Tibial artery (tissue), 4 donors: ENCODE results near the gene URAD.

ENCODE experiments used
- DNase-seq, 2 donors: peaks; one replicate each; pipeline ENCODE4 v3.0.0-alpha.2; 2019
- H3K27ac ChIP-seq, 2 donors: fragments of 200-600 bp; sonication (generic) in 1 of 2; 1 replicate in 1 of 2; 2 replicates in 1 of 2; pipeline ENCODE4 v1.5.1; 2018 to 2019; ENCODE audit warnings: mild to moderate bottlenecking in 1 of 2
- H3K27me3 ChIP-seq, 2 donors: fragments of 200-600 bp; sonication (generic) in 1 of 2; one replicate each; pipeline versions ENCODE4 v1.5.1 to v1.6.0; 2016 to 2019
- H3K36me3 ChIP-seq, 3 donors: fragments of 200-600 bp; sonication (generic) in 2 of 3; one replicate each; pipeline ENCODE4 v1.5.1; 2016 to 2019; ENCODE audit warnings: mild to moderate bottlenecking in 2 of 3
- H3K4me1 ChIP-seq, 4 donors: fragments of 200-600 bp; sonication (generic) in 2 of 4; 1 replicate in 3 of 4; 2 replicates in 1 of 4; pipeline ENCODE4 v1.5.1; 2016 to 2019
- H3K4me3 ChIP-seq, 2 donors: fragments of 200-600 bp; sonication (generic) in 1 of 2; 1 replicate in 1 of 2; 2 replicates in 1 of 2; pipeline ENCODE4 v1.5.1; 2018 to 2019; ENCODE audit warnings: mild to moderate bottlenecking in 2 of 2
- H3K9me3 ChIP-seq, 3 donors: fragments of 200-600 bp; sonication (generic) in 1 of 3; one replicate each; pipeline ENCODE4 v1.5.1; 2016 to 2019
- CTCF ChIP-seq, 2 experiments: fragments of 200-600 bp in 1 of 2; fragments of 450-650 bp in 1 of 2; IDR thresholded peaks; one replicate each; pipeline ENCODE4 v1.5.1; 2017 to 2019; ENCODE audit warnings: antibody characterized with exemption in 2 of 2, mild to moderate bottlenecking in 1 of 2, moderate library complexity in 1 of 2
- intact Hi-C: fragments of 100-400 bp; cut with DNase I; formaldehyde crosslinking; loops from one replicate; pipeline ENCODE4 v1.15.0; 2023; ENCODE audit warnings: low total_unique reads

URAD gene

GRCh38 chr13:28002886-28003698, 14.6 kb upstream of the URAD start:
- no peak for TF ChIP-seq CTCF (IDR thresholded peaks at IDR 0.05)
- peak in 1 of 2 donors; percentile 13 for DNase-seq
- H3K4me3 ChIP-seq, result no peak overlapping the region
- H3K9me3 ChIP-seq, result no peaks in the 10 kb centered on the region
- H3K27ac ChIP-seq, result no peak overlapping the region
- H3K36me3 ChIP-seq, result no peaks in the 10 kb centered on the region
- peaks cover 0 to 4% (median 0%) of the 10 kb centered on the region in 4 donors for H3K4me1 ChIP-seq
- intact Hi-C loops, result no loop called here
- H3K27me3 ChIP-seq, result no peaks in the 10 kb centered on the region

- H3K36me3 ChIP-seq, result no peaks in the 10 kb centered on the region
- no peak for TF ChIP-seq CTCF (IDR thresholded peaks at IDR 0.05)
- no peak overlapping the region for H3K27ac ChIP-seq
- H3K4me1 ChIP-seq, result peaks cover 0 to 10% (median 0%) of the 10 kb centered on the region in 4 donors
- intact Hi-C loops, result no loop called here
- DNase-seq, result peak in 1 of 2 donors; percentile 53
- no peaks in the 10 kb centered on the region for H3K27me3 ChIP-seq
- no peaks in the 10 kb centered on the region for H3K9me3 ChIP-seq
- H3K4me3 ChIP-seq, result no peak overlapping the region
These were observed 13.5 kb upstream of the URAD start for GRCh38 chr13:28001837-28002473.

- Histone ChIP-seq H3K27me3 (no peaks in the 10 kb centered on the region), H3K27ac (no peak overlapping the region), H3K36me3 (no peaks in the 10 kb centered on the region), H3K4me3 (no peak overlapping the region), H3K4me1 (peaks cover 0 to 10% (median 0%) of the 10 kb centered on the region in 4 donors), H3K9me3 (no peaks in the 10 kb centered on the region)
- intact Hi-C loops, result no loop called here
- peak in 1 of 2 donors; percentile 35 for DNase-seq
- no peak for TF ChIP-seq CTCF (IDR thresholded peaks at IDR 0.05)
These were observed 12.6 kb upstream of the URAD start for GRCh38 chr13:28001049-28001448.

- Histone ChIP-seq H3K36me3 (no peaks in the 10 kb centered on the region), H3K4me3 (no peak overlapping the region), H3K4me1 (peaks cover 0 to 10% (median 0%) of the 10 kb centered on the region in 4 donors), H3K9me3 (no peaks in the 10 kb centered on the region), H3K27me3 (no peaks in the 10 kb centered on the region), H3K27ac (no peak overlapping the region)
- DNase-seq, result peak in 1 of 2 donors; percentile 19
- TF ChIP-seq CTCF (IDR thresholded peaks at IDR 0.05), result no peak
- intact Hi-C loops, result no loop called here
These were observed 12.1 kb upstream of the URAD start for GRCh38 chr13:28000567-28000966.

GRCh38 chr13:27997904-27998522, 9.5 kb upstream of the URAD start:
- TF ChIP-seq CTCF (IDR thresholded peaks at IDR 0.05), result peak in 1 of 2 experiments; percentile 25
- H3K27me3 ChIP-seq, result no peaks in the 10 kb centered on the region
- intact Hi-C loops, result no loop called here
- peak in 1 of 2 donors; percentile 79 for DNase-seq
- H3K27ac ChIP-seq, result peak overlapping the region in 1 of 2 donors; percentile 39
- H3K36me3 ChIP-seq, result no peaks in the 10 kb centered on the region
- H3K4me1 ChIP-seq, result peaks cover 0 to 10% (median 0%) of the 10 kb centered on the region in 4 donors
- H3K4me3 ChIP-seq, result no peak overlapping the region
- no peaks in the 10 kb centered on the region for H3K9me3 ChIP-seq
